RPMI8226 (cell line): ENCODE measurements around the gene RHBG.
A peak's percentile ranks its signal among the peaks of the same experiment; 100 is the strongest.

ENCODE experiments used
- DNase-seq: peaks from one replicate; pipeline ENCODE4 v3.0.0-alpha.2; 2015

The RHBG gene

GRCh38 chr1:156409439-156409838 is 40.4 kb downstream of the RHBG start:
- DNase-seq: no peak

GRCh38 chr1:156410238-156410637 is 41.2 kb downstream of the RHBG start:
- DNase-seq: no peak

- no peak for DNase-seq
These were observed 41.7 kb downstream of the RHBG start for GRCh38 chr1:156410740-156411139.

- no peak for DNase-seq
These were observed 43.8 kb downstream of the RHBG start for GRCh38 chr1:156412653-156413321.

GRCh38 chr1:156413391-156414246 is 44.6 kb downstream of the RHBG start:
- DNase-seq: no peak

GRCh38 chr1:156414461-156415064 is 45.6 kb downstream of the RHBG start:
- DNase-seq: peak; percentile 59

- no peak for DNase-seq
These were observed 48.0 kb downstream of the RHBG start for GRCh38 chr1:156416993-156417392.

GRCh38 chr1:156417401-156418020 is 48.5 kb downstream of the RHBG start:
- no peak for DNase-seq

GRCh38 chr1:156418416-156419070 is 49.5 kb downstream of the RHBG start:
- no peak for DNase-seq

GRCh38 chr1:156419854-156420204 is 50.8 kb downstream of the RHBG start:
- no peak for DNase-seq

- DNase-seq: no peak
These were observed 51.4 kb downstream of the RHBG start for GRCh38 chr1:156420205-156421061.

GRCh38 chr1:156421062-156421938 is 52.3 kb downstream of the RHBG start:
- peak; percentile 81 for DNase-seq

- DNase-seq: no peak
These were observed 53.1 kb downstream of the RHBG start for GRCh38 chr1:156421939-156422601.

- DNase-seq: no peak
These were observed 53.6 kb downstream of the RHBG start for GRCh38 chr1:156422602-156423091.

GRCh38 chr1:156423422-156424352 is 54.7 kb downstream of the RHBG start:
- no peak for DNase-seq

- DNase-seq: no peak
These were observed 55.9 kb downstream of the RHBG start for GRCh38 chr1:156424806-156425432.

- DNase-seq: no peak
These were observed 56.9 kb downstream of the RHBG start for GRCh38 chr1:156425943-156426342.

GRCh38 chr1:156427957-156428356 is 58.9 kb downstream of the RHBG start:
- DNase-seq: no peak
